ENCODE results near the gene ASPSCR1. TPM values are rescaled to one million over a fixed set of nuclear protein-coding genes. Genes with fewer than 3 reads are reported as not detected.
A peak's percentile ranks its signal among the peaks of the same experiment; 100 is the strongest.

The ASPSCR1 gene
- total and polyA plus RNA-seq, 2 of the 13 experiments (the other 11 are each of a cell fraction or from before 2014, with no cell fraction given): 274 to 314 TPM

- intact Hi-C loops (cut with micrococcal nuclease; ENCODE audit: unreplicated experiment): no loop called here
- peaks cover 11 to 28% of the 10 kb centered on the region in 2 experiments for H3K36me3 ChIP-seq (replicated peaks in 1 of 2; ENCODE audit: control insufficient read depth in 1 of 2, insufficient read depth in 2 of 2, low read length in 2 of 2)
- H3K27me3 ChIP-seq (ENCODE audit: control insufficient read depth in 1 of 2, insufficient read depth in 2 of 2, low read length in 2 of 2): no peaks in the 10 kb centered on the region; a peak in 1 of 5 replicates
- DNase-seq (ENCODE audit: low spot score): no peak
- no peak overlapping the region for H2AFZ ChIP-seq (ENCODE audit: low read length)
- FAIRE-seq: no peak
- ChIA-PET POLR2A (interaction anchor here (1.5 to 1.9 kb wide), 3 partner anchors 13 to 64 kb away, joined by 3 to 5 read pairs (median 5); no protein-coding TSS in a partner anchor), CTCF (ENCODE audit: low intra/inter-chr PET ratio, low total read pairs) (no interaction called here)
- H3K9ac ChIP-seq (ENCODE audit: insufficient read depth, low read depth, low read length): no peak overlapping the region
- H3K4me3 ChIP-seq (replicated peaks in 1 of 3; ENCODE audit: insufficient read depth in 1 of 3, low read depth in 2 of 3, low read length in 3 of 3): no peak overlapping the region
- H3K9me3 ChIP-seq (ENCODE audit: low read length): no peaks in the 10 kb centered on the region
- H4K20me1 ChIP-seq (ENCODE audit: insufficient read depth, low read length): peaks cover 5% of the 10 kb centered on the region; the same call in 1 of the 2 replicates
- BruUV-seq (replicated peaks): no TSS peak
- 83% methylated on average over 14 of the region's 15 CpGs for whole genome bisulfite sequencing (ENCODE audit: low lambda C conversion rate)
- in situ Hi-C loops (cut with HindIII; ENCODE audit: extremely low pct_ligation_motif_present, low pct_unique_long_range_greater_than_20kb): no loop called here
- H3K4me2 ChIP-seq (ENCODE audit: low read depth, low read length): no peak overlapping the region
- H3K4me1 ChIP-seq (ENCODE audit: insufficient read depth, low read length): peaks cover 50% of the 10 kb centered on the region
- ATAC-seq: no peak
- H3K79me2 ChIP-seq (ENCODE audit: insufficient read depth, low read length): peaks cover 24% of the 10 kb centered on the region
- no peak overlapping the region for H3K27ac ChIP-seq (ENCODE audit: extremely low read length, insufficient read depth, low read length)
- TF ChIP-seq ATF5 (CRISPR knock-in tag; IDR thresholded peaks at IDR 0.05; ENCODE audit: low read depth) (0 out of 2 replicates have a peak, but pooled peaks have one; percentile 28), ARNT2 (CRISPR knock-in tag; IDR thresholded peaks at IDR 0.05; ENCODE audit: low read depth) (0 out of 2 replicates have a peak, but pooled peaks have one; percentile 1), MAX (IDR thresholded peaks at IDR 0.05) (no peak), BATF2 (CRISPR knock-in tag; IDR thresholded peaks at IDR 0.05) (no peak), FOXP4 (CRISPR knock-in tag; IDR thresholded peaks at IDR 0.05) (no peak), DZIP1 (CRISPR knock-in tag; IDR thresholded peaks at IDR 0.05) (0 out of 2 replicates have a peak, but pooled peaks have one; percentile 31), BCLAF1 (IDR thresholded peaks at IDR 0.05) (no peak), ZNF232 (CRISPR knock-in tag; IDR thresholded peaks at IDR 0.05; ENCODE audit: borderline replicate concordance) (no peak), SOX5 (CRISPR knock-in tag; IDR thresholded peaks at IDR 0.05; ENCODE audit: borderline replicate concordance) (no peak), ZSCAN30 (CRISPR knock-in tag; IDR thresholded peaks at IDR 0.05) (0 out of 2 replicates have a peak, but pooled peaks have one; percentile 45), TEF (CRISPR knock-in tag; IDR thresholded peaks at IDR 0.05) (no peak)
Measured at GRCh38 chr17:81931557-81932332, 45.7 kb upstream of the ASPSCR1 start.
